IMR-90 (cell line): ENCODE results near the gene EXOC3L4. TPM values are rescaled to one million over a fixed set of nuclear protein-coding genes. Genes with fewer than 3 reads are reported as not detected.
A peak's percentile ranks its signal among the peaks of the same experiment; 100 is the strongest.

Experiments used
- ATAC-seq: fragments of 200-7000 bp; cut with Tn5 transposase; 2 replicates; pipeline ENCODE4 v1.9.1; 2020; ENCODE audit warnings: low read depth, mild to moderate bottlenecking, moderate library complexity
- BruUV-seq: library from RNA; stranded (reverse); fragments of 400-500 nt; replicated peaks from 2 replicates; lab custom pipeline; 2021; lab: Mats Ljungman, UMichigan
- CTCF ChIA-PET: fragments of 300-600 bp; formaldehyde crosslinking; extraction: SDS; loops from one replicate; lab custom pipeline; 2021; ENCODE audit warnings: antibody characterized with exemption; lab: Yijun Ruan, JAX
- POLR2A ChIA-PET: fragments of 300-600 bp; sonication (Branson Sonifier 250); formaldehyde crosslinking; loops from one replicate; lab custom pipeline; 2022; ENCODE audit warnings: antibody characterized with exemption; ENCODE audit not compliant: unreplicated experiment; lab: Charles Lee
- DNase-seq: peaks from one replicate; pipeline ENCODE4 v3.0.0; 2013
- H2AFZ ChIP-seq: replicated peaks from 2 replicates; pipeline ENCODE3; 2013; ENCODE audit warnings: low read length, mild to moderate bottlenecking; ENCODE audit not compliant: poor library complexity
- H2AK5ac ChIP-seq: 2 replicates; pipeline ENCODE4 v1.6.1; 2013; ENCODE audit warnings: low read depth, low read length, inconsistent platforms
- H2AK9ac ChIP-seq: replicated peaks from 2 replicates; pipeline ENCODE3; 2013; ENCODE audit warnings: mild to moderate bottlenecking, low read depth, low read length, moderate library complexity; ENCODE audit not compliant: poor library complexity
- H2BK120ac ChIP-seq: 2 replicates; pipeline ENCODE4 v1.6.1; 2013; ENCODE audit warnings: low read depth, low read length, inconsistent platforms
- H2BK15ac ChIP-seq: 3 replicates; pipeline ENCODE4 v1.6.1; 2013; ENCODE audit warnings: low read depth, low read length, inconsistent platforms
- H2BK20ac ChIP-seq: 2 replicates; pipeline ENCODE4 v1.6.1; 2013; ENCODE audit warnings: low read depth, mild to moderate bottlenecking, inconsistent platforms, low read length, moderate library complexity
- H2BK5ac ChIP-seq: 2 replicates; pipeline ENCODE4 v1.6.1; 2013; ENCODE audit warnings: mild to moderate bottlenecking, low read depth, low read length, inconsistent platforms; ENCODE audit not compliant: poor library complexity, severe bottlenecking
- H3K14ac ChIP-seq: replicated peaks from 2 replicates; pipeline ENCODE4 v1.6.1; 2013; ENCODE audit warnings: low read depth, low read length, inconsistent platforms
- H3K18ac ChIP-seq: 2 replicates; pipeline ENCODE4 v1.6.1; 2013; ENCODE audit warnings: low read depth, low read length, control low read depth
- H3K23ac ChIP-seq: 2 replicates; pipeline ENCODE4 v1.6.1; 2013; ENCODE audit warnings: low read depth, low read length, inconsistent platforms
- H3K27ac ChIP-seq: 2 replicates; pipeline ENCODE4 v1.5.1; 2013; ENCODE audit warnings: mild to moderate bottlenecking, control low read depth, low read length; ENCODE audit not compliant: insufficient read depth
- H3K27me3 ChIP-seq: 2 replicates; pipeline ENCODE4 v1.6.1; 2013; ENCODE audit warnings: low read length; ENCODE audit not compliant: control insufficient read depth, insufficient read depth
- H3K36me3 ChIP-seq: 2 replicates; pipeline ENCODE4 v1.6.1; 2013; ENCODE audit warnings: low read length, mixed read lengths; ENCODE audit not compliant: control insufficient read depth, insufficient read depth
- H3K4ac ChIP-seq: 2 replicates; pipeline ENCODE4 v1.6.1; 2013; ENCODE audit warnings: low read depth, low read length, inconsistent platforms
- H3K4me1 ChIP-seq: 2 replicates; pipeline ENCODE4 v1.6.1; 2013; ENCODE audit warnings: low read length, mixed read lengths; ENCODE audit not compliant: control insufficient read depth, insufficient read depth
- H3K4me2 ChIP-seq: 2 replicates; pipeline ENCODE4 v1.6.1; 2013; ENCODE audit warnings: low read depth, mild to moderate bottlenecking, control low read depth, low read length, moderate library complexity
- H3K4me3 ChIP-seq: 2 replicates; pipeline ENCODE4 v1.5.1; 2013; ENCODE audit warnings: low read depth, mild to moderate bottlenecking, control low read depth, low read length, moderate library complexity; ENCODE audit not compliant: insufficient read depth
- H3K56ac ChIP-seq: 2 replicates; pipeline ENCODE4 v1.6.1; 2013; ENCODE audit warnings: low read length, inconsistent platforms; ENCODE audit not compliant: insufficient read depth; ENCODE audit errors: extremely low read depth
- H3K79me1 ChIP-seq, 2 experiments: 2 replicates each; pipeline ENCODE4 v1.6.1; 2013; ENCODE audit warnings: low read length in 2 of 2, inconsistent platforms in 1 of 2, low read depth in 1 of 2
- H3K9ac ChIP-seq: 2 replicates; pipeline ENCODE4 v1.6.1; 2013; ENCODE audit warnings: low read depth, low read length, control low read depth
- H3K9me1 ChIP-seq: 2 replicates; pipeline ENCODE4 v1.6.1; 2013; ENCODE audit warnings: low read length, inconsistent platforms; ENCODE audit not compliant: insufficient read depth
- H3K9me3 ChIP-seq: 2 replicates; pipeline ENCODE4 v1.6.1; 2013; ENCODE audit warnings: low read length; ENCODE audit not compliant: control insufficient read depth, insufficient read depth
- H4K20me1 ChIP-seq: 2 replicates; pipeline ENCODE4 v1.6.1; 2013; ENCODE audit warnings: low read length, inconsistent platforms; ENCODE audit not compliant: insufficient read depth
- H4K5ac ChIP-seq: 2 replicates; pipeline ENCODE4 v1.6.1; 2013; ENCODE audit warnings: mild to moderate bottlenecking, low read depth, low read length, control low read depth
- H4K8ac ChIP-seq, 2 experiments: 2 replicates each; pipeline ENCODE4 v1.6.1; 2013; ENCODE audit warnings: low read depth in 2 of 2, low read length in 2 of 2, control low read depth in 1 of 2, inconsistent platforms in 1 of 2
- H4K91ac ChIP-seq: 2 replicates; pipeline ENCODE4 v1.6.1; 2013; ENCODE audit warnings: low read depth, low read length, inconsistent platforms; ENCODE audit not compliant: insufficient read depth
- CEBPB ChIP-seq: IDR thresholded peaks from 2 replicates; pipeline ENCODE4 v1.6.1; 2012; ENCODE audit warnings: low read depth, low read length, improper control_type of control experiment
- MAFK ChIP-seq: IDR thresholded peaks from 2 replicates; pipeline ENCODE4 v1.6.1; 2012; ENCODE audit warnings: low read depth, low read length, improper control_type of control experiment
- MAZ ChIP-seq: IDR thresholded peaks from 2 replicates; pipeline ENCODE4 v1.6.1; 2012; ENCODE audit warnings: low read depth, mild to moderate bottlenecking, low read length, improper control_type of control experiment, moderate library complexity, borderline replicate concordance
- RCOR1 ChIP-seq: IDR thresholded peaks from 2 replicates; pipeline ENCODE4 v1.6.1; 2012; ENCODE audit warnings: mild to moderate bottlenecking, low read length, improper control_type of control experiment; ENCODE audit not compliant: insufficient replicate concordance
- WGBS, 2 experiments: methylation state at CpG; one replicate each; pipeline versions ENCODE4 v1.1.5 to v1.1.7; 2013; ENCODE audit warnings: missing lambda C conversion rate in 2 of 2; ENCODE audit not compliant: insufficient read length in 1 of 2; ENCODE audit errors: extremely low coverage in 2 of 2; 5-methylcytosine and 5-hydroxymethylcytosine counted together
- dilution Hi-C: fragments of 300-500 bp; cut with HindIII; formaldehyde crosslinking; loops from one replicate; pipeline ENCODE4 v1.14.3; 2018; ENCODE audit warnings: low sequenced_read_pairs; ENCODE audit not compliant: unreplicated experiment
- in situ Hi-C: fragments of 300-500 bp; cut with MboI; formaldehyde crosslinking; loops from 3 replicates; pipeline ENCODE4 v1.14.3; 2019; ENCODE audit warnings: low sequenced_read_pairs, inconsistent platforms, mixed read lengths
- intact Hi-C: fragments of 100-400 bp; cut with micrococcal nuclease; formaldehyde crosslinking; loops from 2 replicates; pipeline ENCODE4 v1.10.0; 2022
- polyA plus RNA-seq, 3 experiments: library from polyadenylated mRNA; depleted of rRNA; stranded (reverse); fragments of >200 nt; gene quantifications; 2 replicates each; pipeline ENCODE4 v1.2.3, GENCODE V29; 2012; ENCODE audit warnings: low replicate concordance in 1 of 3
- total RNA-seq: library from RNA; depleted of rRNA; stranded (reverse); fragments of >200 nt; gene quantifications from 2 replicates; pipeline ENCODE4 v1.2.3, GENCODE V29; 2012
- TF ChIP-seq, protein P1 (sequence below): fragments of 150-350 bp; IDR thresholded peaks from 2 replicates; pipeline ENCODE4 v1.6.1; 2017; ENCODE audit warnings: mild to moderate bottlenecking, antibody characterized with exemption, low read length, low read depth
- TF ChIP-seq, protein P2 (sequence below): conservative IDR thresholded peaks from 2 replicates; pipeline ENCODE4 v1.5.1; 2012; ENCODE audit warnings: mild to moderate bottlenecking, low read depth, low read length, improper control_type of control experiment

The EXOC3L4 gene
- total and polyA plus RNA-seq, 2 of the 4 experiments (the other 2 are of a cell fraction), result not detected

DNA sequence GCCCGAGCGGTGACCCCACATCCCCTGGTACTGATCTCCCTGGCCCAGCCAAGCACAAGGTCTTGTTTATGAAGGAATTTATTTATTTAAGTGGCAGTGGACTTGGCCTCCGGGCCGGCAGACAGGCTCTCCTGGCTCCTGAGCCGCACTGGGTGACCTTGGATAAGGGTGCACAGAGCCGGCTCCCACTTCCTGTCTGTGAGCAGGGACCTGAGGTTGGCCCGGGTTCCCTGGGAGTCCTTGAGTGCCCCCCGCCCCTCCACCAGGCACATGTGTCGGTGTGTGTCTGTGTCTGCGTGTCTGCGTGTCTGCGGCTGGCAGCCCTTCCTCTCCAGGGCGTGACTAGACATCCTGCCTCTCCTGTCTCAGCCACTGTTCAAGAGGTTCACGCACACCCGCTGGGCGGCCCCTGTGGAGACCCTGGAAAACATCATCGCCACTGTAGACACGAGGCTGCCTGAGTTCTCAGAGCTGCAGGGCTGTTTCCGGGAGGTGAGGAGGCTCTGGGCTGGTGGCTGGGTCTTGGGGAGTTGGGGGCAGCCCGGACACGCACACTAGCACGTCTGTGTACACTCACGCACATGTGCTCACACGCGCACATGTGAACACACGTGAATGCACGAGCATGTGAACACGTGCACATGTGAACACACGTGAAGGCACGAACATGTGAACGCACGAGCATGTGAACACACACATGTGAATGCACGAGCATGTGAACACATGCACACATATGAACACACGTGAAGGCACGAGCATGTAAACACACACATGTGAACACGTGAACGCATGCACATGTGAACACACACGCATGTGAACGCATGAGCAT is 38.1 kb downstream of the EXOC3L4 start:
- dilution Hi-C loops, result no loop called here
- POLR2A ChIA-PET, result no interaction called here
- no peak overlapping the region for H4K5ac ChIP-seq

More for the DNA sequence above, 38.1 kb downstream of the EXOC3L4 start:
- Histone ChIP-seq H2BK15ac (peak overlapping the region; percentile 47; the same call in 1 of the 3 replicates), H3K9me3 (no peaks in the 10 kb centered on the region), H2BK5ac (no peak overlapping the region), H3K4ac (peak overlapping the region; percentile 35), H2AK9ac (peak overlapping the region; percentile 74), H3K79me1 (no peaks in the 10 kb centered on the region; a peak in 1 of 4 replicates), H3K9me1 (peaks cover 13% of the 10 kb centered on the region), H3K27ac (no peak overlapping the region), H3K27me3 (no peaks in the 10 kb centered on the region), H2AK5ac (peak overlapping the region; percentile 47; the same call in 1 of the 2 replicates), H3K14ac (no peak overlapping the region), H2BK120ac (no peak overlapping the region), H3K4me2 (no peak overlapping the region), H3K36me3 (no peaks in the 10 kb centered on the region), H3K18ac (no peak overlapping the region), H2AFZ (peak overlapping the region; percentile 33), H3K56ac (no peak overlapping the region), H3K9ac (no peak overlapping the region), H4K8ac (no peak overlapping the region), H2BK20ac (no peak overlapping the region), H4K91ac (no peak overlapping the region), H4K20me1 (peaks cover 3% of the 10 kb centered on the region; the same call in 1 of the 2 replicates), H3K4me1 (peaks cover 19% of the 10 kb centered on the region), H3K4me3 (no peak overlapping the region), H3K23ac (no peak overlapping the region)
- in situ Hi-C loops, result no loop called here
- CTCF ChIA-PET, result interaction anchor here (1.4 kb wide), 1 partner anchor 28 kb away, joined by 7 read pairs; no protein-coding TSS in a partner anchor
- TF ChIP-seq RCOR1 (no peak), CEBPB (no peak), MAFK (no peak), MAZ (no peak)
- TF ChIP-seq, protein P1, sequence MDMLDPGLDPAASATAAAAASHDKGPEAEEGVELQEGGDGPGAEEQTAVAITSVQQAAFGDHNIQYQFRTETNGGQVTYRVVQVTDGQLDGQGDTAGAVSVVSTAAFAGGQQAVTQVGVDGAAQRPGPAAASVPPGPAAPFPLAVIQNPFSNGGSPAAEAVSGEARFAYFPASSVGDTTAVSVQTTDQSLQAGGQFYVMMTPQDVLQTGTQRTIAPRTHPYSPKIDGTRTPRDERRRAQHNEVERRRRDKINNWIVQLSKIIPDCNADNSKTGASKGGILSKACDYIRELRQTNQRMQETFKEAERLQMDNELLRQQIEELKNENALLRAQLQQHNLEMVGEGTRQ, result no peak
- TF ChIP-seq, protein P2, sequence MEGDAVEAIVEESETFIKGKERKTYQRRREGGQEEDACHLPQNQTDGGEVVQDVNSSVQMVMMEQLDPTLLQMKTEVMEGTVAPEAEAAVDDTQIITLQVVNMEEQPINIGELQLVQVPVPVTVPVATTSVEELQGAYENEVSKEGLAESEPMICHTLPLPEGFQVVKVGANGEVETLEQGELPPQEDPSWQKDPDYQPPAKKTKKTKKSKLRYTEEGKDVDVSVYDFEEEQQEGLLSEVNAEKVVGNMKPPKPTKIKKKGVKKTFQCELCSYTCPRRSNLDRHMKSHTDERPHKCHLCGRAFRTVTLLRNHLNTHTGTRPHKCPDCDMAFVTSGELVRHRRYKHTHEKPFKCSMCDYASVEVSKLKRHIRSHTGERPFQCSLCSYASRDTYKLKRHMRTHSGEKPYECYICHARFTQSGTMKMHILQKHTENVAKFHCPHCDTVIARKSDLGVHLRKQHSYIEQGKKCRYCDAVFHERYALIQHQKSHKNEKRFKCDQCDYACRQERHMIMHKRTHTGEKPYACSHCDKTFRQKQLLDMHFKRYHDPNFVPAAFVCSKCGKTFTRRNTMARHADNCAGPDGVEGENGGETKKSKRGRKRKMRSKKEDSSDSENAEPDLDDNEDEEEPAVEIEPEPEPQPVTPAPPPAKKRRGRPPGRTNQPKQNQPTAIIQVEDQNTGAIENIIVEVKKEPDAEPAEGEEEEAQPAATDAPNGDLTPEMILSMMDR, result no peak
- intact Hi-C loops, result no loop called here
- no TSS peak for BruUV-seq
- ATAC-seq (no peak), DNase-seq (no peak)
- WGBS, 2 experiments, result 83% methylated on average over 27 of the region's 39 CpGs; no CpG with 5 or more reads in 1 of the 2 experiments
